ENCODE measurements around the gene SAP130. TPM values are rescaled to one million over a fixed set of nuclear protein-coding genes. Genes with fewer than 3 reads are reported as not detected.

The SAP130 gene
- total and polyA plus RNA-seq, 4 donors, result 3.3 to 5.3 (median 4.5) TPM

- Histone ChIP-seq H3K9me3 (ENCODE audit: control insufficient read depth in 4 of 4, low read length in 3 of 4) (no peaks in the 10 kb centered on the region), H3K4me1 (ENCODE audit: control insufficient read depth in 4 of 4, insufficient read depth in 4 of 4, low read length in 3 of 4) (no peaks in the 10 kb centered on the region), H3K4me3 (ENCODE audit: low read depth in 1 of 3, low read length in 3 of 3) (no peak overlapping the region), H3K9ac (ENCODE audit: low read depth in 1 of 2, low read length in 2 of 2) (no peak overlapping the region), H3K36me3 (ENCODE audit: control insufficient read depth in 4 of 4, insufficient read depth in 3 of 4, low read depth in 1 of 4, low read length in 3 of 4) (peaks cover 5 to 58% (median 46%) of the 10 kb centered on the region in 4 donors), H3K27me3 (ENCODE audit: control insufficient read depth in 4 of 4, insufficient read depth in 4 of 4, low read length in 3 of 4) (no peaks in the 10 kb centered on the region), H3K27ac (ENCODE audit: low read depth in 1 of 2, low read length in 2 of 2) (no peak overlapping the region)
- TF ChIP-seq CTCF (IDR thresholded peaks at IDR 0.05; ENCODE audit: low read depth, low read length, missing input control) (no peak), YY1 (IDR thresholded peaks at IDR 0.05) (no peak), HNF4G (IDR thresholded peaks at IDR 0.05) (no peak), REST (IDR thresholded peaks at IDR 0.05) (no peak), JUND (IDR thresholded peaks at IDR 0.05) (no peak)
- DNase-seq (ENCODE audit: low spot score), result no peak
- 97% methylated on average over 13 of the region's 13 CpGs for WGBS
Measured at GRCh38 chr2:127985735-127986134, 42.1 kb downstream of the SAP130 start.

GRCh38 chr2:127985026-127985734 is 42.7 kb downstream of the SAP130 start:
- H3K9ac ChIP-seq (ENCODE audit: low read depth in 1 of 2, low read length in 2 of 2), result no peak overlapping the region
- H3K27me3 ChIP-seq (ENCODE audit: control insufficient read depth in 4 of 4, insufficient read depth in 4 of 4, low read length in 3 of 4), result no peaks in the 10 kb centered on the region
- H3K36me3 ChIP-seq (ENCODE audit: control insufficient read depth in 4 of 4, insufficient read depth in 3 of 4, low read depth in 1 of 4, low read length in 3 of 4), result peaks cover 5 to 61% (median 47%) of the 10 kb centered on the region in 4 donors
- H3K9me3 ChIP-seq (ENCODE audit: control insufficient read depth in 4 of 4, low read length in 3 of 4), result no peaks in the 10 kb centered on the region
- no peak for DNase-seq (ENCODE audit: low spot score)
- H3K4me1 ChIP-seq (ENCODE audit: control insufficient read depth in 4 of 4, insufficient read depth in 4 of 4, low read length in 3 of 4), result no peaks in the 10 kb centered on the region
- H3K27ac ChIP-seq (ENCODE audit: low read depth in 1 of 2, low read length in 2 of 2), result no peak overlapping the region
- TF ChIP-seq FOXA1 (IDR thresholded peaks at IDR 0.05) (no peak), SP1 (IDR thresholded peaks at IDR 0.05) (no peak), RXRA (IDR thresholded peaks at IDR 0.05) (no peak), CTCF (IDR thresholded peaks at IDR 0.05; ENCODE audit: low read depth, low read length, missing input control) (no peak), HNF4A (conservative IDR thresholded peaks at IDR 0.05) (no peak), JUND (IDR thresholded peaks at IDR 0.05) (no peak), GABPA (IDR thresholded peaks at IDR 0.05 in 1 of 2, conservative IDR thresholded peaks at IDR 0.05 in 1 of 2) (no peak), REST (IDR thresholded peaks at IDR 0.05) (no peak), RAD21 (IDR thresholded peaks at IDR 0.05) (no peak), HNF4G (IDR thresholded peaks at IDR 0.05) (no peak), EGR1 (IDR thresholded peaks at IDR 0.05; ENCODE audit: low read depth in 2 of 2) (no peak), TAF1 (conservative IDR thresholded peaks at IDR 0.05) (no peak), MAX (IDR thresholded peaks at IDR 0.05) (no peak), YY1 (IDR thresholded peaks at IDR 0.05) (no peak), ATF3 (IDR thresholded peaks at IDR 0.05) (no peak), FOXA2 (IDR thresholded peaks at IDR 0.05) (no peak), ZBTB33 (IDR thresholded peaks at IDR 0.05) (no peak)
- 94% methylated on average over 6 of the region's 6 CpGs for WGBS
- no peak overlapping the region for H3K4me3 ChIP-seq (ENCODE audit: low read depth in 1 of 3, low read length in 3 of 3)
